DOHH2 (cell line): ENCODE results near the gene SEPTIN8.

Source experiments
- H3F3A ChIP-seq: fragments of 200-600 bp; sonication (generic), shearing (Covaris generic); 2 replicates; pipeline ENCODE4 v1.6.0; 2016; ENCODE audit warnings: antibody characterized with exemption, mild to moderate bottlenecking; ENCODE audit not compliant: control insufficient read depth, insufficient read depth
- H3K27ac ChIP-seq: fragments of 200-600 bp; sonication (generic); 2 replicates; pipeline ENCODE4 v1.5.1; 2014; ENCODE audit warnings: low read depth, mild to moderate bottlenecking, low read length, moderate library complexity
- H3K27me3 ChIP-seq: fragments of 200-600 bp; sonication (generic); 2 replicates; pipeline ENCODE4 v1.6.1; 2014; ENCODE audit warnings: mild to moderate bottlenecking, low read length, mixed read lengths; ENCODE audit not compliant: control insufficient read depth
- H3K36me3 ChIP-seq: fragments of 200-600 bp; sonication (generic); 2 replicates; pipeline ENCODE4 v1.6.1; 2014; ENCODE audit warnings: mild to moderate bottlenecking, low read length, moderate library complexity, mixed read lengths; ENCODE audit not compliant: control insufficient read depth
- H3K4me1 ChIP-seq: fragments of 200-600 bp; sonication (generic); 2 replicates; pipeline ENCODE4 v1.6.1; 2014; ENCODE audit warnings: mild to moderate bottlenecking, low read length, mixed read lengths; ENCODE audit not compliant: control insufficient read depth
- H3K4me2 ChIP-seq: fragments of 200-600 bp; sonication (generic); 2 replicates; pipeline ENCODE4 v1.6.0; 2014; ENCODE audit warnings: mild to moderate bottlenecking, low read length, moderate library complexity
- H3K4me3 ChIP-seq: fragments of 200-600 bp; sonication (generic); 2 replicates; pipeline ENCODE4 v1.5.1; 2014; ENCODE audit warnings: mild to moderate bottlenecking, low read length, mixed read lengths
- H3K79me2 ChIP-seq: fragments of 200-600 bp; sonication (generic); 2 replicates; pipeline ENCODE4 v1.6.1; 2014; ENCODE audit warnings: mild to moderate bottlenecking, low read length, mixed read lengths; ENCODE audit not compliant: control insufficient read depth
- H3K9me2 ChIP-seq: fragments of 200-600 bp; sonication (generic); replicated peaks from 2 replicates; pipeline ENCODE4 v1.6.1; 2014; ENCODE audit warnings: mild to moderate bottlenecking, low read length, mixed read lengths; ENCODE audit not compliant: control insufficient read depth
- H3K9me3 ChIP-seq: fragments of 200-600 bp; sonication (generic); 2 replicates; pipeline ENCODE4 v1.6.1; 2014; ENCODE audit warnings: antibody characterized with exemption, low read length, mixed read lengths; ENCODE audit not compliant: control insufficient read depth, insufficient read depth
- H4K20me1 ChIP-seq: fragments of 200-600 bp; sonication (generic); 2 replicates; pipeline ENCODE4 v1.6.0; 2014; ENCODE audit warnings: low read depth, mild to moderate bottlenecking, antibody characterized with exemption, low read length, moderate library complexity; ENCODE audit not compliant: control insufficient read depth, insufficient read depth
- EZH2phosphoT487 ChIP-seq: fragments of 200-600 bp; sonication (generic); IDR thresholded peaks from 2 replicates; pipeline ENCODE4 v1.6.1; 2017; ENCODE audit warnings: borderline replicate concordance, mild to moderate bottlenecking, antibody characterized with exemption, low read length, moderate library complexity, mixed read lengths
- TF ChIP-seq, protein P1 (sequence below): fragments of 200-600 bp; sonication (generic); IDR thresholded peaks from one replicate; pipeline ENCODE4 v1.5.1; 2014; ENCODE audit warnings: antibody characterized with exemption, mild to moderate bottlenecking, low read depth, low read length; ENCODE audit not compliant: poor library complexity, severe bottlenecking

Gene SEPTIN8

DNA sequence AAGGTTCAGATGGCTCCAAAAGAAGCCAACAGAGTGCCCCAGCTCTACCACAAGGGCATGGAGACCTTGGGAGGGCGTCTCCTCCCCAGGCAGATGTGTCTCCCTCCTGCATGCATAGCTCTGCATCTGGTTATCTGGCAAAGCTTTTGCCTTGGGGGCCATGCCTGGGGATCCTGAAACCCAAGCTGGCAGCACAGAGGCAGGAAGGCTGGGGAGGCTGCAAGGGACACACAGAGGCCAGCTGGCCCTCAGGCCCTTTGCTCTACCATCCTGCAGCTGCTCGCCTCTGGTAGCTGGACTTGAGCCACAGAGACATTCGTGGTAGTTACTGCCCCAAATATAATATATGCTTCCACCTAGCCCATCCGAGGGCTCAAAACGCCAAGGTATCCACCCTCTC, 3.9 kb downstream of the SEPTIN8 start:
- H3K4me3 ChIP-seq = no peak overlapping the region
- H4K20me1 ChIP-seq = no peaks in the 10 kb centered on the region
- no peak for TF ChIP-seq EZH2phosphoT487
- TF ChIP-seq, protein P1, sequence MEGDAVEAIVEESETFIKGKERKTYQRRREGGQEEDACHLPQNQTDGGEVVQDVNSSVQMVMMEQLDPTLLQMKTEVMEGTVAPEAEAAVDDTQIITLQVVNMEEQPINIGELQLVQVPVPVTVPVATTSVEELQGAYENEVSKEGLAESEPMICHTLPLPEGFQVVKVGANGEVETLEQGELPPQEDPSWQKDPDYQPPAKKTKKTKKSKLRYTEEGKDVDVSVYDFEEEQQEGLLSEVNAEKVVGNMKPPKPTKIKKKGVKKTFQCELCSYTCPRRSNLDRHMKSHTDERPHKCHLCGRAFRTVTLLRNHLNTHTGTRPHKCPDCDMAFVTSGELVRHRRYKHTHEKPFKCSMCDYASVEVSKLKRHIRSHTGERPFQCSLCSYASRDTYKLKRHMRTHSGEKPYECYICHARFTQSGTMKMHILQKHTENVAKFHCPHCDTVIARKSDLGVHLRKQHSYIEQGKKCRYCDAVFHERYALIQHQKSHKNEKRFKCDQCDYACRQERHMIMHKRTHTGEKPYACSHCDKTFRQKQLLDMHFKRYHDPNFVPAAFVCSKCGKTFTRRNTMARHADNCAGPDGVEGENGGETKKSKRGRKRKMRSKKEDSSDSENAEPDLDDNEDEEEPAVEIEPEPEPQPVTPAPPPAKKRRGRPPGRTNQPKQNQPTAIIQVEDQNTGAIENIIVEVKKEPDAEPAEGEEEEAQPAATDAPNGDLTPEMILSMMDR = no peak
- no peaks in the 10 kb centered on the region for H3F3A ChIP-seq
- no peaks in the 10 kb centered on the region for H3K79me2 ChIP-seq
- H3K9me2 ChIP-seq = no peaks in the 10 kb centered on the region
- H3K27ac ChIP-seq = no peak overlapping the region
- no peaks in the 10 kb centered on the region for H3K9me3 ChIP-seq
- H3K27me3 ChIP-seq = peaks cover 33% of the 10 kb centered on the region
- no peaks in the 10 kb centered on the region for H3K36me3 ChIP-seq
- no peaks in the 10 kb centered on the region for H3K4me1 ChIP-seq
- H3K4me2 ChIP-seq = no peak overlapping the region

DNA sequence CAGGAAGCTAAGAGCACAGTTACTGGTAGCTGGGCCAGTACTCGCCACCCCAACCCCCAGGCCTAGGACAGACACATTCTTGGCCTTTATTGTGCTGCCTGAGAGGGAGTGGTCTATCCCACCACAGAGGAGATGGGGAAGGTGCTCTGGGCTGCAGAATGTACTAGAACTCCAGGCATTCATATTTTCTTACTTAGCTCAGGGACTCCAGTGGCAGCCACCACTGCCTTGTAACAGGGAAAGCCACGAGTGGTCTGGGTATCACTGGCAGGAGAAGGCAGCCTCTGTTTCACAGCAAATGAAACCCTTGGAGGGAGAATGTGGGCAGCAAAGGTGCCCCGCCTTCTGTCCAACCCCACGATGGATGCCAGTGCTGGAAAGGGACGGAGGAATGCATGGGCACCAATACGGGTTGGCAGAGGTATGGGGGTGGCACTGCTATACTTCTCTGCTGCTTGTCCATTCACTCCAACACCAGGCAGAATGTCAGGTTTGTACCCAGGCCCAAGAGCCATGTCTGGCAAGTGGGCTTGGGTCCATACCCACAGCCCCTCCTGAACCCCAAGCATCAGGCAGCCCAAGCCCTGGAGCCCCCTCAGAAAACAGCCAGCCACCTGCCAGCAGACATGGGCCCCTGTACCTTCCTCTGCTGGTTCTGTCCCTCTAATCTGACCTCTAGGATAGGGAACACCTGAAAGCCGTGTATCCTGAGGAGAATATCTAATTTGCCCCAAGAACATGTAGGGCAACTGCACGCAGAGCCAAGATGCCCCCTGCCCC, 4.6 kb downstream of the SEPTIN8 start:
- H3K27ac ChIP-seq = no peak overlapping the region
- H3K9me2 ChIP-seq = no peaks in the 10 kb centered on the region
- no peaks in the 10 kb centered on the region for H4K20me1 ChIP-seq
- H3K9me3 ChIP-seq = no peaks in the 10 kb centered on the region
- no peaks in the 10 kb centered on the region for H3K36me3 ChIP-seq
- no peak for TF ChIP-seq EZH2phosphoT487
- TF ChIP-seq, protein P1 = no peak
- no peaks in the 10 kb centered on the region for H3K4me1 ChIP-seq
- H3K27me3 ChIP-seq = peaks cover 26% of the 10 kb centered on the region
- H3K4me2 ChIP-seq = no peak overlapping the region
- H3K79me2 ChIP-seq = no peaks in the 10 kb centered on the region
- H3K4me3 ChIP-seq = no peak overlapping the region
- H3F3A ChIP-seq = no peaks in the 10 kb centered on the region

DNA sequence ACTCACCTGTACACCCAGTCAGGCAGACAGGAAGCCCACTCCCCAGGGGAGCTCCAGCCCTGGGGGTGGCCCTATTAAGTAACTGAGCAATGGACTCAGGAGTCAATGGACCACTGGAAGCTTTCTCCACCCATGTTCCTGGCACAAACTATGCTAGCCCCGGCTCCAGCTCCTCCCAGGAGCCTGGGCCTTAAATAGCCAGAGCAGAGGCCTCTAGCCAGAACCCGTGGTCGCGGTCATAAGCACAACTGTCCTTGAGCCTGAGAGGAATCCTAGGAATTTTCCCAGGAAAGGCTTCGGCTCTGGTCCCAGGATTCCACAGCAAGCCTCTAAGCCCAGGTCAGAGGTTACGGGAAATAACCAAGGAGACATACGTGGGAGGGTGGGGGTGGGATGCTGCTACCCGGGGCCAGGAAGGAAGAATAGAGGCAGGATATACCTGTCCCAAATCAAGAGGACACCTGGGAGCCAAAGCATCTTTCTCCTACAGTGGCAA, 5.5 kb downstream of the SEPTIN8 start:
- no peaks in the 10 kb centered on the region for H3F3A ChIP-seq
- H3K27me3 ChIP-seq = peaks cover 21% of the 10 kb centered on the region
- no peaks in the 10 kb centered on the region for H3K9me2 ChIP-seq
- no peaks in the 10 kb centered on the region for H3K9me3 ChIP-seq
- H3K79me2 ChIP-seq = no peaks in the 10 kb centered on the region
- H3K27ac ChIP-seq = no peak overlapping the region
- TF ChIP-seq, protein P1 = no peak
- no peak for TF ChIP-seq EZH2phosphoT487
- H4K20me1 ChIP-seq = no peaks in the 10 kb centered on the region
- H3K4me2 ChIP-seq = no peak overlapping the region
- no peak overlapping the region for H3K4me3 ChIP-seq
- H3K36me3 ChIP-seq = no peaks in the 10 kb centered on the region
- no peaks in the 10 kb centered on the region for H3K4me1 ChIP-seq
